Measurements from ENCODE around the gene SLC13A1.
"Not testable (repeated sequence)": the region's sequence is repeated elsewhere in the genome, so short reads cannot be mapped to it uniquely, and the experiment has no call there.

The SLC13A1 gene

GRCh38 chr7:123135960-123136359 lies 63.8 kb downstream of the SLC13A1 start:
- no peak overlapping the region for H3K4me3 ChIP-seq (ENCODE audit: low read length)
- DNase-seq (ENCODE audit: low read depth, low spot score) = no peak

GRCh38 chr7:123133924-123134323 lies 65.8 kb downstream of the SLC13A1 start:
- H3K4me3 ChIP-seq (ENCODE audit: low read length) = no peak overlapping the region
- no peak for DNase-seq (ENCODE audit: low read depth, low spot score)

- no peak for DNase-seq (ENCODE audit: low read depth, low spot score)
- H3K4me3 ChIP-seq (ENCODE audit: low read length) = no peak overlapping the region
These were observed 67.8 kb downstream of the SLC13A1 start for GRCh38 chr7:123131961-123132360.

- H3K4me3 ChIP-seq (ENCODE audit: low read length) = no peak overlapping the region
- DNase-seq (ENCODE audit: low read depth, low spot score) = no peak
These were observed 68.2 kb downstream of the SLC13A1 start for GRCh38 chr7:123131556-123131955.

- DNase-seq (ENCODE audit: low read depth, low spot score) = no peak
- H3K4me3 ChIP-seq (ENCODE audit: low read length) = no peak overlapping the region
These were observed 68.6 kb downstream of the SLC13A1 start for GRCh38 chr7:123131140-123131539.

- no peak for DNase-seq (ENCODE audit: low read depth, low spot score)
These were observed 73.1 kb downstream of the SLC13A1 start for GRCh38 chr7:123126691-123127090.

GRCh38 chr7:123126171-123126570 lies 73.6 kb downstream of the SLC13A1 start:
- DNase-seq (ENCODE audit: low read depth, low spot score) = no peak
- H3K4me3 ChIP-seq (ENCODE audit: low read length) = no peak overlapping the region

More at GRCh38 chr7:123126691-123127090, 73.1 kb downstream of the SLC13A1 start:
- H3K4me3 ChIP-seq (ENCODE audit: low read length) = no peak overlapping the region

GRCh38 chr7:123125231-123125630 lies 74.5 kb downstream of the SLC13A1 start:
- no peak overlapping the region for H3K4me3 ChIP-seq (ENCODE audit: low read length)
- DNase-seq (ENCODE audit: low read depth, low spot score) = no peak

- no peak overlapping the region for H3K4me3 ChIP-seq (ENCODE audit: low read length)
- DNase-seq (ENCODE audit: low read depth, low spot score) = no peak
These were observed 76.9 kb downstream of the SLC13A1 start for GRCh38 chr7:123122916-123123315.

GRCh38 chr7:123120286-123120685 lies 79.5 kb downstream of the SLC13A1 start:
- H3K4me3 ChIP-seq (ENCODE audit: low read length) = no peak overlapping the region
- no peak for DNase-seq (ENCODE audit: low read depth, low spot score)

- no peak for DNase-seq (ENCODE audit: low read depth, low spot score)
- H3K4me3 ChIP-seq (ENCODE audit: low read length) = no peak overlapping the region
These were observed 84.4 kb downstream of the SLC13A1 start for GRCh38 chr7:123115331-123115730.

- no peak overlapping the region for H3K4me3 ChIP-seq (ENCODE audit: low read length)
- no peak for DNase-seq (ENCODE audit: low read depth, low spot score)
These were observed 85.5 kb downstream of the SLC13A1 start for GRCh38 chr7:123114288-123114687.

GRCh38 chr7:123112833-123113232 lies 86.9 kb downstream of the SLC13A1 start:
- no peak overlapping the region for H3K4me3 ChIP-seq (ENCODE audit: low read length)
- no peak for DNase-seq (ENCODE audit: low read depth, low spot score)

- no peak overlapping the region for H3K4me3 ChIP-seq (ENCODE audit: low read length)
- DNase-seq (ENCODE audit: low read depth, low spot score) = no peak
These were observed 100.1 kb downstream of the SLC13A1 start for GRCh38 chr7:123099712-123100111.

- no peak for DNase-seq (ENCODE audit: low read depth, low spot score)
- H3K4me3 ChIP-seq (ENCODE audit: low read length) = no peak overlapping the region
These were observed 102.8 kb downstream of the SLC13A1 start for GRCh38 chr7:123096976-123097375.

- no peak overlapping the region for H3K4me3 ChIP-seq (ENCODE audit: low read length)
- no peak for DNase-seq (ENCODE audit: low read depth, low spot score)
These were observed 103.3 kb downstream of the SLC13A1 start for GRCh38 chr7:123096434-123096833.

- H3K4me3 ChIP-seq (ENCODE audit: low read length) = no peak overlapping the region
- DNase-seq (ENCODE audit: low read depth, low spot score) = no peak
These were observed 109.3 kb downstream of the SLC13A1 start for GRCh38 chr7:123090456-123090855.

- DNase-seq (ENCODE audit: low read depth, low spot score); H3K4me3 ChIP-seq (ENCODE audit: low read length): not testable (repeated sequence)
These were observed 112.9 kb downstream of the SLC13A1 start for GRCh38 chr7:123086910-123087309.

GRCh38 chr7:123084861-123085260 lies 114.9 kb downstream of the SLC13A1 start:
- DNase-seq (ENCODE audit: low read depth, low spot score); H3K4me3 ChIP-seq (ENCODE audit: low read length): not testable (repeated sequence)

GRCh38 chr7:123079021-123079420 lies 120.7 kb downstream of the SLC13A1 start:
- no peak for DNase-seq (ENCODE audit: low read depth, low spot score)
- H3K4me3 ChIP-seq (ENCODE audit: low read length) = no peak overlapping the region

- DNase-seq (ENCODE audit: low read depth, low spot score) = no peak
- no peak overlapping the region for H3K4me3 ChIP-seq (ENCODE audit: low read length)
These were observed 123.8 kb downstream of the SLC13A1 start for GRCh38 chr7:123075838-123076467.
